ENCODE results near the gene SLC25A47. TPM values are rescaled to one million over a fixed set of nuclear protein-coding genes. Genes with fewer than 3 reads are reported as not detected.

Gene SLC25A47
- total and polyA plus RNA-seq, 2 experiments from 2014 or later, result 1.8 TPM

DNA sequence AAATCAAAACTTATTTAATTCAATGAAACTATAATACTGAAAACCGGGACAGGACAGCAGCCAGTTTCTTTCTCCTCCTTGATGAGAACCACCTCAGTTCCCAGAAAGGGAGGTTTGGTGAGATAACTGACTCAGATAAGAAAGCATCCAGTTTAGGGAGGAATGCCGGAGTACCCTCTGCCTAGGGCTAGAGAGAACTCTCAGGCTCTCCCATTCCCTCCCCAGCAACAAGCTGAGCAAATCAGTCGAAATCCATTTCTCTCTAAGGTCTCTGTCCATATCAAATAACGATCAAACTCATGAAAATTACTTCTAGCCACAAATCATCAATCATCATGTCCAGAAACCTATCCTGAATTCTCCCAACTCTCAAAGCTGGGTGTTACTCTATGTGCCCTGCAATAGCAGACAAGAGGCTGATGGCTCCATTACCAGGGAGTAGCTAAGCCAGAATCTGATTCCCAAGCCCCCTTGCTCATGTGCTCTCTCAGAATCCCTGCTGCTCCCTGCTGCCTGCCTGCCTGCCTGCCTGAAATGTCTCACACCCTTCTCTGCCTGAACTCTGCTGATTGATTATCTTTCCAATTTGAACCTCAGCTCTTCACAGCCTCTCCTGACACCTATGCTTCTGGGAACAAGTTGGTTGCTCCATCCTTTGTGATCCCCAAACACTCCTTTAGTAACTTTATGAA, 49.4 kb downstream of the SLC25A47 start:
- Histone ChIP-seq H3K4me3 (no peak overlapping the region), H3K27me3 (no peaks in the 10 kb centered on the region), H3K9me2 (replicated peaks; ENCODE audit: insufficient read depth) (no peaks in the 10 kb centered on the region), H3K9me3 (ENCODE audit: low read depth) (no peaks in the 10 kb centered on the region), H3K36me3 (replicated peaks; ENCODE audit: insufficient read depth, low read depth) (no peaks in the 10 kb centered on the region), H3K27ac (peak overlapping the region; percentile 93), H4K20me1 (ENCODE audit: insufficient read depth, poor library complexity, severe bottlenecking) (no peaks in the 10 kb centered on the region), H3K4me2 (peak overlapping the region; percentile 78), H3K79me2 (peaks cover 65% of the 10 kb centered on the region), H3K4me1 (ENCODE audit: insufficient read depth) (peaks cover 9% of the 10 kb centered on the region), H2AFZ (no peak overlapping the region)
- DNase-seq (ENCODE audit: low spot score), result no peak
- TF ChIP-seq, protein P1, sequence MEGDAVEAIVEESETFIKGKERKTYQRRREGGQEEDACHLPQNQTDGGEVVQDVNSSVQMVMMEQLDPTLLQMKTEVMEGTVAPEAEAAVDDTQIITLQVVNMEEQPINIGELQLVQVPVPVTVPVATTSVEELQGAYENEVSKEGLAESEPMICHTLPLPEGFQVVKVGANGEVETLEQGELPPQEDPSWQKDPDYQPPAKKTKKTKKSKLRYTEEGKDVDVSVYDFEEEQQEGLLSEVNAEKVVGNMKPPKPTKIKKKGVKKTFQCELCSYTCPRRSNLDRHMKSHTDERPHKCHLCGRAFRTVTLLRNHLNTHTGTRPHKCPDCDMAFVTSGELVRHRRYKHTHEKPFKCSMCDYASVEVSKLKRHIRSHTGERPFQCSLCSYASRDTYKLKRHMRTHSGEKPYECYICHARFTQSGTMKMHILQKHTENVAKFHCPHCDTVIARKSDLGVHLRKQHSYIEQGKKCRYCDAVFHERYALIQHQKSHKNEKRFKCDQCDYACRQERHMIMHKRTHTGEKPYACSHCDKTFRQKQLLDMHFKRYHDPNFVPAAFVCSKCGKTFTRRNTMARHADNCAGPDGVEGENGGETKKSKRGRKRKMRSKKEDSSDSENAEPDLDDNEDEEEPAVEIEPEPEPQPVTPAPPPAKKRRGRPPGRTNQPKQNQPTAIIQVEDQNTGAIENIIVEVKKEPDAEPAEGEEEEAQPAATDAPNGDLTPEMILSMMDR (IDR thresholded peaks at IDR 0.05; ENCODE audit: poor library complexity), result no peak
- WGBS (ENCODE audit: low lambda C conversion rate, missing lambda C conversion rate), result 51% methylated on average over 4 of the region's 4 CpGs

DNA sequence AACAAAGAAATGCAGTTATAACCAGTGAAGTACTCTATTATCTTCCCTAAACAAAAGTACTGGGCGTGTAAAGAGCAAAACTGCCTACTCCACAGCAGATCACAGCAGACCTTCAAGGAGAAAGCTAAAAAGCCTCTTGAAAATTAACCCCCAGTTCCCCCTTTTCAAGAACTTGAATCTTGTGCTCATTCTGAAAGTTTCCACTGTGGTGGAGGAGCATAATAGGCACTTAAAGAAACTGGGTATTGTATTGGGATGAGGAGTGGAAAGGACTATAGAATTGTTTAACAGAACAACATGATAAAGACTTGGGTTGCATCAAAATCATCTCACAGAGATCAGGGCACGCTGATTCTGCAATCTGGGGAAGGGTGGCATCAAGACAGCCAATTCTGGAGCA, 51.1 kb downstream of the SLC25A47 start:
- Histone ChIP-seq H3K4me1 (ENCODE audit: insufficient read depth) (peaks cover 9% of the 10 kb centered on the region), H3K9me3 (ENCODE audit: low read depth) (no peaks in the 10 kb centered on the region), H3K27me3 (no peaks in the 10 kb centered on the region), H2AFZ (no peak overlapping the region), H3K27ac (peak overlapping the region; percentile 93), H3K79me2 (peaks cover 63% of the 10 kb centered on the region), H3K36me3 (replicated peaks; ENCODE audit: insufficient read depth, low read depth) (no peaks in the 10 kb centered on the region), H3K4me2 (peak overlapping the region; percentile 78), H3K9me2 (replicated peaks; ENCODE audit: insufficient read depth) (no peaks in the 10 kb centered on the region), H3K4me3 (peak overlapping the region; percentile 41), H4K20me1 (ENCODE audit: insufficient read depth, poor library complexity, severe bottlenecking) (no peaks in the 10 kb centered on the region)
- DNase-seq (ENCODE audit: low spot score), result no peak
- TF ChIP-seq, protein P1 (IDR thresholded peaks at IDR 0.05; ENCODE audit: poor library complexity), result no peak
- TF ChIP-seq EZH2phosphoT487 (IDR thresholded peaks at IDR 0.05; ENCODE audit: low read depth, severe bottlenecking, unreplicated experiment) (no peak), EZH2 (IDR thresholded peaks at IDR 0.05; ENCODE audit: borderline replicate concordance) (no peak)
- WGBS (ENCODE audit: low lambda C conversion rate, missing lambda C conversion rate), result 78% methylated on average over 2 of the region's 2 CpGs

DNA sequence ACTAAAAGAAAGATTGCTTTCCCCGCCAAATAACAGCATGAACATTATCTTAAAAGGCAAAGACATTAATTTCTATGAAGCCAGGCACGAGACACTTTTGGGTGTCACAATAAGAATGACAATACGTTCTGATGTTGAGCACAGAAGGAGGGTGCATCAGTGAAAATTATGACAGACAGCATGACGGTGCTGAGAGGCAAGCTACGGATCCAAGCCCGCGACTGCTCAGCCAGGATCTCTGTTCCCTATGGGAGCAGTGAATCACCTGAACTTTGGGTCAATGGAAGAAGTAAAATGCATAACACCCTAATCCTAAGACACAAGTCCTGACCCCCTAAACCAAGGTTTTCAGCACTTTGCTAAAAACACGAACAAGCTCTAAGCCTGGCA, 51.7 kb downstream of the SLC25A47 start:
- Histone ChIP-seq H3K4me1 (ENCODE audit: insufficient read depth) (peaks cover 9% of the 10 kb centered on the region), H3K4me3 (peak overlapping the region; percentile 41)
- 76% methylated on average over 8 of the region's 8 CpGs for WGBS (ENCODE audit: low lambda C conversion rate, missing lambda C conversion rate)

More for the DNA sequence above, 51.7 kb downstream of the SLC25A47 start:
- Histone ChIP-seq H3K36me3 (replicated peaks; ENCODE audit: insufficient read depth, low read depth) (no peaks in the 10 kb centered on the region), H3K27ac (peak overlapping the region; percentile 93), H2AFZ (no peak overlapping the region), H3K9me3 (ENCODE audit: low read depth) (no peaks in the 10 kb centered on the region), H3K79me2 (peaks cover 65% of the 10 kb centered on the region), H3K27me3 (no peaks in the 10 kb centered on the region), H3K9me2 (replicated peaks; ENCODE audit: insufficient read depth) (no peaks in the 10 kb centered on the region), H3K4me2 (peak overlapping the region; percentile 78), H4K20me1 (ENCODE audit: insufficient read depth, poor library complexity, severe bottlenecking) (no peaks in the 10 kb centered on the region)
- TF ChIP-seq EZH2 (IDR thresholded peaks at IDR 0.05; ENCODE audit: borderline replicate concordance) (no peak), EZH2phosphoT487 (IDR thresholded peaks at IDR 0.05; ENCODE audit: low read depth, severe bottlenecking, unreplicated experiment) (no peak)
- TF ChIP-seq, protein P1 (IDR thresholded peaks at IDR 0.05; ENCODE audit: poor library complexity), result no peak
- no peak for DNase-seq (ENCODE audit: low spot score)

Measured in hepatocyte (in vitro differentiated cells).